IMR-90 (cell line): ENCODE data around the gene TDRD7. TPM values are rescaled to one million over a fixed set of nuclear protein-coding genes. Genes with fewer than 3 reads are reported as not detected.

Experiments used
- ATAC-seq: fragments of 200-7000 bp; cut with Tn5 transposase; 2 replicates; pipeline ENCODE4 v1.9.1; 2020; ENCODE audit warnings: low read depth, mild to moderate bottlenecking, moderate library complexity
- BruUV-seq: library from RNA; stranded (reverse); fragments of 400-500 nt; replicated peaks from 2 replicates; lab custom pipeline; 2021; lab: Mats Ljungman, UMichigan
- CTCF ChIA-PET: fragments of 300-600 bp; formaldehyde crosslinking; extraction: SDS; loops from one replicate; lab custom pipeline; 2021; ENCODE audit warnings: antibody characterized with exemption; lab: Yijun Ruan, JAX
- POLR2A ChIA-PET: fragments of 300-600 bp; sonication (Branson Sonifier 250); formaldehyde crosslinking; loops from one replicate; lab custom pipeline; 2022; ENCODE audit warnings: antibody characterized with exemption; ENCODE audit not compliant: unreplicated experiment; lab: Charles Lee
- DNase-seq: peaks from one replicate; pipeline ENCODE4 v3.0.0; 2013
- H2AFZ ChIP-seq: replicated peaks from 2 replicates; pipeline ENCODE3; 2013; ENCODE audit warnings: low read length, mild to moderate bottlenecking; ENCODE audit not compliant: poor library complexity
- H2AK5ac ChIP-seq: 2 replicates; pipeline ENCODE4 v1.6.1; 2013; ENCODE audit warnings: low read depth, low read length, inconsistent platforms
- H2AK9ac ChIP-seq: replicated peaks from 2 replicates; pipeline ENCODE3; 2013; ENCODE audit warnings: mild to moderate bottlenecking, low read depth, low read length, moderate library complexity; ENCODE audit not compliant: poor library complexity
- H2BK120ac ChIP-seq: 2 replicates; pipeline ENCODE4 v1.6.1; 2013; ENCODE audit warnings: low read depth, low read length, inconsistent platforms
- H2BK15ac ChIP-seq: 3 replicates; pipeline ENCODE4 v1.6.1; 2013; ENCODE audit warnings: low read depth, low read length, inconsistent platforms
- H2BK20ac ChIP-seq: 2 replicates; pipeline ENCODE4 v1.6.1; 2013; ENCODE audit warnings: low read depth, mild to moderate bottlenecking, inconsistent platforms, low read length, moderate library complexity
- H2BK5ac ChIP-seq: 2 replicates; pipeline ENCODE4 v1.6.1; 2013; ENCODE audit warnings: mild to moderate bottlenecking, low read depth, low read length, inconsistent platforms; ENCODE audit not compliant: poor library complexity, severe bottlenecking
- H3K14ac ChIP-seq: replicated peaks from 2 replicates; pipeline ENCODE4 v1.6.1; 2013; ENCODE audit warnings: low read depth, low read length, inconsistent platforms
- H3K18ac ChIP-seq: 2 replicates; pipeline ENCODE4 v1.6.1; 2013; ENCODE audit warnings: low read depth, low read length, control low read depth
- H3K23ac ChIP-seq: 2 replicates; pipeline ENCODE4 v1.6.1; 2013; ENCODE audit warnings: low read depth, low read length, inconsistent platforms
- H3K27ac ChIP-seq: 2 replicates; pipeline ENCODE4 v1.5.1; 2013; ENCODE audit warnings: mild to moderate bottlenecking, control low read depth, low read length; ENCODE audit not compliant: insufficient read depth
- H3K27me3 ChIP-seq: 2 replicates; pipeline ENCODE4 v1.6.1; 2013; ENCODE audit warnings: low read length; ENCODE audit not compliant: control insufficient read depth, insufficient read depth
- H3K36me3 ChIP-seq: 2 replicates; pipeline ENCODE4 v1.6.1; 2013; ENCODE audit warnings: low read length, mixed read lengths; ENCODE audit not compliant: control insufficient read depth, insufficient read depth
- H3K4ac ChIP-seq: 2 replicates; pipeline ENCODE4 v1.6.1; 2013; ENCODE audit warnings: low read depth, low read length, inconsistent platforms
- H3K4me1 ChIP-seq: 2 replicates; pipeline ENCODE4 v1.6.1; 2013; ENCODE audit warnings: low read length, mixed read lengths; ENCODE audit not compliant: control insufficient read depth, insufficient read depth
- H3K4me2 ChIP-seq: 2 replicates; pipeline ENCODE4 v1.6.1; 2013; ENCODE audit warnings: low read depth, mild to moderate bottlenecking, control low read depth, low read length, moderate library complexity
- H3K4me3 ChIP-seq: 2 replicates; pipeline ENCODE4 v1.5.1; 2013; ENCODE audit warnings: low read depth, mild to moderate bottlenecking, control low read depth, low read length, moderate library complexity; ENCODE audit not compliant: insufficient read depth
- H3K56ac ChIP-seq: 2 replicates; pipeline ENCODE4 v1.6.1; 2013; ENCODE audit warnings: low read length, inconsistent platforms; ENCODE audit not compliant: insufficient read depth; ENCODE audit errors: extremely low read depth
- H3K79me1 ChIP-seq, 2 experiments: 2 replicates each; pipeline ENCODE4 v1.6.1; 2013; ENCODE audit warnings: low read length in 2 of 2, inconsistent platforms in 1 of 2, low read depth in 1 of 2
- H3K9ac ChIP-seq: 2 replicates; pipeline ENCODE4 v1.6.1; 2013; ENCODE audit warnings: low read depth, low read length, control low read depth
- H3K9me1 ChIP-seq: 2 replicates; pipeline ENCODE4 v1.6.1; 2013; ENCODE audit warnings: low read length, inconsistent platforms; ENCODE audit not compliant: insufficient read depth
- H3K9me3 ChIP-seq: 2 replicates; pipeline ENCODE4 v1.6.1; 2013; ENCODE audit warnings: low read length; ENCODE audit not compliant: control insufficient read depth, insufficient read depth
- H4K20me1 ChIP-seq: 2 replicates; pipeline ENCODE4 v1.6.1; 2013; ENCODE audit warnings: low read length, inconsistent platforms; ENCODE audit not compliant: insufficient read depth
- H4K5ac ChIP-seq: 2 replicates; pipeline ENCODE4 v1.6.1; 2013; ENCODE audit warnings: mild to moderate bottlenecking, low read depth, low read length, control low read depth
- H4K8ac ChIP-seq, 2 experiments: 2 replicates each; pipeline ENCODE4 v1.6.1; 2013; ENCODE audit warnings: low read depth in 2 of 2, low read length in 2 of 2, control low read depth in 1 of 2, inconsistent platforms in 1 of 2
- H4K91ac ChIP-seq: 2 replicates; pipeline ENCODE4 v1.6.1; 2013; ENCODE audit warnings: low read depth, low read length, inconsistent platforms; ENCODE audit not compliant: insufficient read depth
- BHLHE40 ChIP-seq: fragments of 150-350 bp; IDR thresholded peaks from 2 replicates; pipeline ENCODE4 v1.6.1; 2016; ENCODE audit warnings: mild to moderate bottlenecking, low read depth, low read length
- CEBPB ChIP-seq: IDR thresholded peaks from 2 replicates; pipeline ENCODE4 v1.6.1; 2012; ENCODE audit warnings: low read depth, low read length, improper control_type of control experiment
- MAFK ChIP-seq: IDR thresholded peaks from 2 replicates; pipeline ENCODE4 v1.6.1; 2012; ENCODE audit warnings: low read depth, low read length, improper control_type of control experiment
- MAZ ChIP-seq: IDR thresholded peaks from 2 replicates; pipeline ENCODE4 v1.6.1; 2012; ENCODE audit warnings: low read depth, mild to moderate bottlenecking, low read length, improper control_type of control experiment, moderate library complexity, borderline replicate concordance
- NFE2L2 ChIP-seq: fragments of 150-350 bp; IDR thresholded peaks from 2 replicates; pipeline ENCODE4 v1.6.1; 2016; ENCODE audit warnings: low read depth, mild to moderate bottlenecking, low read length
- POLR2A ChIP-seq: IDR thresholded peaks from 2 replicates; pipeline ENCODE4 v1.6.1; 2012; ENCODE audit warnings: mild to moderate bottlenecking, low read depth, low read length
- RAD21 ChIP-seq: IDR thresholded peaks from 2 replicates; pipeline ENCODE4 v1.6.1; 2012; ENCODE audit warnings: low read length, improper control_type of control experiment
- RCOR1 ChIP-seq: IDR thresholded peaks from 2 replicates; pipeline ENCODE4 v1.6.1; 2012; ENCODE audit warnings: mild to moderate bottlenecking, low read length, improper control_type of control experiment; ENCODE audit not compliant: insufficient replicate concordance
- SMC3 ChIP-seq: fragments of 150-350 bp; IDR thresholded peaks from 2 replicates; pipeline ENCODE4 v1.6.1; 2016; ENCODE audit warnings: low read depth, mild to moderate bottlenecking, antibody characterized with exemption, low read length, moderate library complexity
- WGBS, 2 experiments: methylation state at CpG; one replicate each; pipeline versions ENCODE4 v1.1.5 to v1.1.7; 2013; ENCODE audit warnings: missing lambda C conversion rate in 2 of 2; ENCODE audit not compliant: insufficient read length in 1 of 2; ENCODE audit errors: extremely low coverage in 2 of 2; 5-methylcytosine and 5-hydroxymethylcytosine counted together
- dilution Hi-C: fragments of 300-500 bp; cut with HindIII; formaldehyde crosslinking; loops from one replicate; pipeline ENCODE4 v1.14.3; 2018; ENCODE audit warnings: low sequenced_read_pairs; ENCODE audit not compliant: unreplicated experiment
- in situ Hi-C: fragments of 300-500 bp; cut with MboI; formaldehyde crosslinking; loops from 3 replicates; pipeline ENCODE4 v1.14.3; 2019; ENCODE audit warnings: low sequenced_read_pairs, inconsistent platforms, mixed read lengths
- intact Hi-C: fragments of 100-400 bp; cut with micrococcal nuclease; formaldehyde crosslinking; loops from 2 replicates; pipeline ENCODE4 v1.10.0; 2022
- polyA plus RNA-seq, 3 experiments: library from polyadenylated mRNA; depleted of rRNA; stranded (reverse); fragments of >200 nt; gene quantifications; 2 replicates each; pipeline ENCODE4 v1.2.3, GENCODE V29; 2012; ENCODE audit warnings: low replicate concordance in 1 of 3
- total RNA-seq: library from RNA; depleted of rRNA; stranded (reverse); fragments of >200 nt; gene quantifications from 2 replicates; pipeline ENCODE4 v1.2.3, GENCODE V29; 2012
- TF ChIP-seq, protein P1 (sequence below): fragments of 150-350 bp; IDR thresholded peaks from 2 replicates; pipeline ENCODE4 v1.6.1; 2016; ENCODE audit warnings: low read depth, mild to moderate bottlenecking, low read length, moderate library complexity, borderline replicate concordance
- TF ChIP-seq, protein P2 (sequence below): conservative IDR thresholded peaks from 2 replicates; pipeline ENCODE4 v1.5.1; 2012; ENCODE audit warnings: mild to moderate bottlenecking, low read depth, low read length, improper control_type of control experiment
- TF ChIP-seq, protein P3 (sequence below): fragments of 150-350 bp; IDR thresholded peaks from 2 replicates; pipeline ENCODE4 v1.6.1; 2017; ENCODE audit warnings: mild to moderate bottlenecking, antibody characterized with exemption, low read length, low read depth

Gene TDRD7
- total and polyA plus RNA-seq, 2 of the 4 experiments (the other 2 are of a cell fraction) = 4.4 to 9.7 TPM

DNA sequence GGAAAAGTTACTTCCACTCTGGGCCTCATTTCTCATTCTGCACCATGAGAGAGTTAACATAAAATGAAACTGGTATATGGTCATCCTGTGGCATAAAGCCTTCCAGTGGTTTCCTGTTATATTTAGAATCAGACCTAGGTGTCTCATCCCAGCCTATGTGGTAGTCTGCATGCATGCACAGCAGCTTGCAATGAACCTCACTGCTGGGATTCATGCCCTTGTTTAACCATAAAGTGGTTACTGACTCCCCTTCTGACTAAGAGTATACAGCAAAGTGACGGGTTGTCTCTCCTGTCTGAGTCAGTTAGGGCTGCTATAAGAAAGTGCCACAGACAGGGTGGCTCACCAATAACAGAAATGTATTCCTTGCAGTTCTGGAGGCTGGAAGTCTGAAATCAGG is 14.7 kb upstream of the TDRD7 start:
- Histone ChIP-seq H4K91ac (no peak overlapping the region), H4K5ac (no peak overlapping the region), H3K14ac (no peak overlapping the region), H2AK9ac (no peak overlapping the region), H3K9ac (no peak overlapping the region), H3K23ac (no peak overlapping the region), H2BK20ac (no peak overlapping the region), H3K4ac (no peak overlapping the region), H3K9me1 (no peaks in the 10 kb centered on the region; the same call in 1 of the 2 replicates), H2BK15ac (no peak overlapping the region), H3K27me3 (peaks cover 15% of the 10 kb centered on the region), H3K18ac (no peak overlapping the region), H2BK120ac (no peak overlapping the region), H3K4me1 (no peaks in the 10 kb centered on the region), H3K4me3 (no peak overlapping the region), H3K4me2 (no peak overlapping the region), H2AFZ (no peak overlapping the region), H2BK5ac (no peak overlapping the region), H2AK5ac (no peak overlapping the region), H3K9me3 (no peaks in the 10 kb centered on the region), H3K56ac (no peak overlapping the region), H4K8ac (no peak overlapping the region), H3K79me1 (no peaks in the 10 kb centered on the region), H4K20me1 (no peaks in the 10 kb centered on the region; the same call in none of the 2 replicates), H3K27ac (no peak overlapping the region), H3K36me3 (no peaks in the 10 kb centered on the region)
- ChIA-PET CTCF (no interaction called here), POLR2A (no interaction called here)
- in situ Hi-C loops = no loop called here
- no TSS peak for BruUV-seq
- ATAC-seq (no peak), DNase-seq (no peak)
- dilution Hi-C loops = no loop called here
- no CpG with 5 or more reads among the region's 1 CpG for WGBS, 2 experiments
- intact Hi-C loops = no loop called here
- TF ChIP-seq MAZ (no peak), SMC3 (no peak), BHLHE40 (no peak), RCOR1 (no peak), MAFK (no peak), RAD21 (no peak), NFE2L2 (no peak), POLR2A (no peak), CEBPB (no peak)
- TF ChIP-seq, protein P1, sequence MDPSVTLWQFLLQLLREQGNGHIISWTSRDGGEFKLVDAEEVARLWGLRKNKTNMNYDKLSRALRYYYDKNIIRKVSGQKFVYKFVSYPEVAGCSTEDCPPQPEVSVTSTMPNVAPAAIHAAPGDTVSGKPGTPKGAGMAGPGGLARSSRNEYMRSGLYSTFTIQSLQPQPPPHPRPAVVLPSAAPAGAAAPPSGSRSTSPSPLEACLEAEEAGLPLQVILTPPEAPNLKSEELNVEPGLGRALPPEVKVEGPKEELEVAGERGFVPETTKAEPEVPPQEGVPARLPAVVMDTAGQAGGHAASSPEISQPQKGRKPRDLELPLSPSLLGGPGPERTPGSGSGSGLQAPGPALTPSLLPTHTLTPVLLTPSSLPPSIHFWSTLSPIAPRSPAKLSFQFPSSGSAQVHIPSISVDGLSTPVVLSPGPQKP = no peak
- TF ChIP-seq, protein P2, sequence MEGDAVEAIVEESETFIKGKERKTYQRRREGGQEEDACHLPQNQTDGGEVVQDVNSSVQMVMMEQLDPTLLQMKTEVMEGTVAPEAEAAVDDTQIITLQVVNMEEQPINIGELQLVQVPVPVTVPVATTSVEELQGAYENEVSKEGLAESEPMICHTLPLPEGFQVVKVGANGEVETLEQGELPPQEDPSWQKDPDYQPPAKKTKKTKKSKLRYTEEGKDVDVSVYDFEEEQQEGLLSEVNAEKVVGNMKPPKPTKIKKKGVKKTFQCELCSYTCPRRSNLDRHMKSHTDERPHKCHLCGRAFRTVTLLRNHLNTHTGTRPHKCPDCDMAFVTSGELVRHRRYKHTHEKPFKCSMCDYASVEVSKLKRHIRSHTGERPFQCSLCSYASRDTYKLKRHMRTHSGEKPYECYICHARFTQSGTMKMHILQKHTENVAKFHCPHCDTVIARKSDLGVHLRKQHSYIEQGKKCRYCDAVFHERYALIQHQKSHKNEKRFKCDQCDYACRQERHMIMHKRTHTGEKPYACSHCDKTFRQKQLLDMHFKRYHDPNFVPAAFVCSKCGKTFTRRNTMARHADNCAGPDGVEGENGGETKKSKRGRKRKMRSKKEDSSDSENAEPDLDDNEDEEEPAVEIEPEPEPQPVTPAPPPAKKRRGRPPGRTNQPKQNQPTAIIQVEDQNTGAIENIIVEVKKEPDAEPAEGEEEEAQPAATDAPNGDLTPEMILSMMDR = no peak
- TF ChIP-seq, protein P3, sequence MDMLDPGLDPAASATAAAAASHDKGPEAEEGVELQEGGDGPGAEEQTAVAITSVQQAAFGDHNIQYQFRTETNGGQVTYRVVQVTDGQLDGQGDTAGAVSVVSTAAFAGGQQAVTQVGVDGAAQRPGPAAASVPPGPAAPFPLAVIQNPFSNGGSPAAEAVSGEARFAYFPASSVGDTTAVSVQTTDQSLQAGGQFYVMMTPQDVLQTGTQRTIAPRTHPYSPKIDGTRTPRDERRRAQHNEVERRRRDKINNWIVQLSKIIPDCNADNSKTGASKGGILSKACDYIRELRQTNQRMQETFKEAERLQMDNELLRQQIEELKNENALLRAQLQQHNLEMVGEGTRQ = no peak
